Head of caudate nucleus (tissue), 42 donors: ENCODE data around the gene ENTPD2.
"Not testable (repeated sequence)": the region's sequence is repeated elsewhere in the genome, so short reads cannot be mapped to it uniquely, and the experiment has no call there.

Experiments used
- DNase-seq, 42 donors: peaks; one replicate each; pipeline versions ENCODE4 v3.0.0 to v3.0.0-alpha.2; 2020 to 2021; ENCODE audit warnings: mixed read lengths in 7 of 42
- intact Hi-C: fragments of 100-400 bp; cut with DNase I; formaldehyde crosslinking; loops from one replicate; pipeline ENCODE4 v1.15.0; 2022

ENTPD2 gene

DNA sequence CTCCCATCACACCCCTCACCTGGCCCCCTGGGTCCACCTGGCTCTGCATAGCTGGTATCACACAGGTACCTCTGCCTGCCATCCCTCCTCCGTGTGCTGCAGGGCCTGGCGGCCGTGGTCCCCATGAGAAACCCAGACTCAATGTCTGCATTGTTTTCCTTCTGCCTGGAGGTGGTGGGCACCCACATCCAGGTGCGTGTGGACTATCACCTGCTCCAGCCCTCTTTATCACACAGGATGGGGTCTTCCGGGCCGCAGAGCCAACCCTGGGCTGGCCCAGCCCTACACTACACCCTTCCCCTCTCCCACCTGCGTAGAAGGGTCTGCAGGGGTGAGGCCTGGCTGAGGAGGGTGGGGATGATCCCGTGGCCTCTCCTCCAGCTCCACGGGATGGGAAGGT lies 14.9 kb downstream of the ENTPD2 start:
- intact Hi-C loops, result loop anchor here (5.0 kb wide), 2 partner anchors 87 to 252 kb away; partner anchors contain the start of gene LCN12

GRCh38 chr9:137037483-137037882 lies 16.4 kb downstream of the ENTPD2 start:
- intact Hi-C loops, result loop anchor here (5.0 kb wide), 2 partner anchors 85 to 250 kb away; partner anchors contain the start of gene LCN12
- no peak for DNase-seq

More for the DNA sequence above, 14.9 kb downstream of the ENTPD2 start:
- DNase-seq, result no peak

GRCh38 chr9:137037035-137037434 lies 16.8 kb downstream of the ENTPD2 start:
- intact Hi-C loops, result loop anchor here (5.0 kb wide), 2 partner anchors 85 to 250 kb away; partner anchors contain the start of gene LCN12
- no peak for DNase-seq

- DNase-seq, result no peak
- intact Hi-C loops, result loop anchor here (5.0 kb wide), 2 partner anchors 84 to 249 kb away; partner anchors contain the start of gene LCN12
Measured at GRCh38 chr9:137035937-137036336, 17.9 kb downstream of the ENTPD2 start.

GRCh38 chr9:137035507-137035834 lies 18.4 kb downstream of the ENTPD2 start:
- DNase-seq, result no peak
- intact Hi-C loops, result loop anchor here (5.0 kb wide), 2 partner anchors 83 to 248 kb away; partner anchors contain the start of gene LCN12

- DNase-seq, result peak; percentile 81 to 95 (median 90)
- intact Hi-C loops, result loop anchor here (5.0 kb wide), 2 partner anchors 83 to 248 kb away; partner anchors contain the start of gene LCN12
Measured at GRCh38 chr9:137034709-137035506, 19.0 kb downstream of the ENTPD2 start.

- DNase-seq, result no peak
Measured at GRCh38 chr9:137034039-137034708, 19.7 kb downstream of the ENTPD2 start.

DNA sequence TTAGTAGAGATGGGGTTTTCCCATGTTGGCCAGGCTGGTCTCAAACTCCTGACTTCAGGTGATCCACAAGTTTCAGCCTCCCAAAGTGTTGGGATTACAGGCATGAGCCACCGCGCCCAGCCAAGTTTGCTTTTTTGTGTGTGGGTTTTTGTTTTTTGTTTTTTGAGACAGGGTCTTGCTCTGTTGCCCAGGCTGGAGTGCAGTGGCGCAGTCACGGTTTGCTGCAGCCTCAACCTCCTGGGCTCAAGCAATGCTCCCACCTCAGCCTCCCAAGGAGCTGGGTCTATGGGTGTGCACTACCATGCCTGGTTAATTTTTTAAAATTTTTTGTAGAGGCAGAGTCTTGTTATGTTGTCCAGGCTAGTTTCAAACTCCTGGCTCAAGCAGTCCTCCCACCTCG lies 20.4 kb downstream of the ENTPD2 start:
- DNase-seq, intact Hi-C loops: not testable (repeated sequence)

More at GRCh38 chr9:137034039-137034708, 19.7 kb downstream of the ENTPD2 start:
- intact Hi-C loops, result no loop called here

DNA sequence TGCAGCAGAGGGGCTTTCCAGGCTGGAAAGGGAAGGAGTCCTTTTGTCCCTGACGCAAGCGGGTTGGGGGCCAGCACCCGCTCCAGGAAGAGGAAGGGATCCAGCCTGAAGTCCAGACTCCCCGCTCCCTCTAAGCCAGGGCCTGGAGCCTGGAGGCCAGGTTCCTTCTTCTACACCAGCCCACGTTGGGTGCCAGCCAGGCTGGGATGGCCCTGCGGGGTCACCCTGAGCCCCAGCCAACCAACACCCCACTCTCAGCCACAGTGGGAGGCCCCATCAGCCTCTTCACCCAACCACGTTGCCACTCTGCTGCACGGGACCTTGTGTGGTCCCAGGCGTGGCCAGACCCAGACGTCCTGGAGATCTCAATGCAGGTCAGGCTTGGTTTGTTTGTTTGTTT lies 21.0 kb downstream of the ENTPD2 start:
- DNase-seq, result no peak
- intact Hi-C loops, result no loop called here

DNA sequence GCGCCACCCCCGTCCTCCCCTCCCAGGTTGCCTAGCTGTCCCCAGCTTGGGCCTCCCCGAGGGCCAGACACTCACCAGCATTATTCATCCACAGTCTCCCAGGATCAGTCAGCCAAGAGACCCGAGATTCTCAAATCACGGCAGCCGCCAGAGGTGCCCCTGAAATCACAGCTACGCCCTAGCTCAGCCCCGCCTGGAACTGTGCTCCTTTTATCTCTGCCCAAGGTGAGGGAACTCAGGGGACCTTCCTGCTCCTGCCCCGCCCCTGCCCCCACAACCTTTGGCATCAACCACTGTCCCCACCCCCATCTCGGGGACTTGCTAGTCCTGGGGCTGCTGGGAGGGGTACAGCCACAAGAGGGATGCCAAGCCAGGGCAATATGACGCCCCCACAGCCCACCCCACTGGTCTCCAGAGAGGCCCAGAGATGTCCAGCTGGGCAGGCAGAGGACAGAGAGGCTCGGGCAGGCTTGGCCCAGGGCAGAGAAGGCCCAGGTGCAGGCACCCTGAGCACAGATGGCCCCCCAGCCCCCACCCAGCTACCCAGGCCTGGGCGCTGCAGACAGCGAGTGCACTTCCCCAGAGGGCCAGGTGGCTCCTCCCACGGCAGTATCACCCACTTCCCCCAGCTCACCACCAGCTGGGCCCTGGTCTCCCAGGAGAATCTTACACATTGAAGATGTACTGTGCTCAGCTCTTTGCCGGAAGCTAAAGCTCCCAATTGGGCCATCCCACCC lies 21.8 kb downstream of the ENTPD2 start, which contains the start of gene FUT7:
FUT7 (minus strand) TSS at position 185 of the 737 bp plus-strand sequence; CDS start at position 88, 97 bp downstream.
- DNase-seq, result no peak
- intact Hi-C loops, result no loop called here

- DNase-seq, result peak in 1 of 42 donors; percentile 42
- intact Hi-C loops, result no loop called here
Measured at GRCh38 chr9:137030538-137031527, 23.0 kb downstream of the ENTPD2 start.

GRCh38 chr9:137030006-137030405 lies 23.9 kb downstream of the ENTPD2 start:
- DNase-seq, result no peak
- intact Hi-C loops, result no loop called here

DNA sequence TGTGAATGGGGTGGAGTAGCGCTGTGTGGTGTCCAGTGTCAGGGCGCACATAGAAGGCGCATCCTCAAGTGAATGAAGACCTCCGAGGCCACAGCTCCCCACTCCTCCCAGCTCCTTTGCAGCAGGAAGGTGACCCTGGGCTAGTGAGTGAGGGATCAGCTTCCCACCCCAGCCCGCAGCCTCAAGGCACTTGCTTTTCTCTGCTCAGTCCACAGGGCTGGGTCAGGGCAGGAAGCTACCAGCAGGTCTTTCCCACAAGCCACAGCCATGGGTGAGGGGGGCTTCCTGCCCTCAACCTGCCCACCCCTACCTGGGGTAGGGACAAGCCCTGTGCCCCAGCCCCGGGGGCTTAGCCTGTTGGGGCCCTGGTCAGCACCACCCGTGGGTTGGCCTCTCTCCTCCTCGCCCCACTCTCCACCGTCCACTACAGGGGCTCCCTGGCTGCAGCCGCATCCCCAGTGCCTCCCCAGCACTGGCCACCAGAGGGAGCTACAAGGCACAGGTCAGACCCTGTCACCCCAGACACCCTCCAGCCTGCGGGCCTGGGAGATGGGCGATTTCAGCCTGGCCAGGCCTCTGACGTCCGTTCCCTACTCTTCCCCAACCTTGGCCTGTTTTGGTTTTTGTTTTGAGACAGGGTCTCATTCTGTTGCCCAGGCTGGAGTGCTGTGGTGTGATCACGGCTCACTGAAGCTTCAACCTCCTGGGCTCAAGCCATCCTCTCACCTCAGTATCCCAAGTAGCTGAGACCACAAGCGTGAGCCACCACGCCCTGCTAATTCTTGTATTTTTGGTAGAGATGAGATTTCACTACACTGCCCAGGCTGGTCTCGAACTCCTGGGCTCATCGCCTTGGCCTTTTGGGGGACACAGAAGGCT lies 24.6 kb downstream of the ENTPD2 start:
- intact Hi-C loops, result no loop called here
- peak; percentile 69 to 95 (median 87) for DNase-seq

GRCh38 chr9:137028263-137029057 lies 25.4 kb downstream of the ENTPD2 start:
- intact Hi-C loops, result no loop called here
- peak; percentile 53 to 90 (median 81) for DNase-seq

- peak in 2 of 42 donors; percentile 19 to 53 for DNase-seq
- intact Hi-C loops, result no loop called here
Measured at GRCh38 chr9:137027369-137028262, 26.2 kb downstream of the ENTPD2 start, which contains the start of gene ABCA2. ABCA2 (minus strand) TSS chr9:137028237; CDS start chr9:137028140, 97 bp downstream.
